ENCODE measurements around the gene TMEM134.

TMEM134 gene

GRCh38 chr11:67449116-67449844, 19.8 kb downstream of the TMEM134 start:
- TF ChIP-seq TAF1 (IDR thresholded peaks at IDR 0.05; ENCODE audit: borderline replicate concordance, insufficient read depth, low read length) (no peak), REST (IDR thresholded peaks at IDR 0.05; ENCODE audit: insufficient read depth in 1 of 2, low read depth in 2 of 2, low read length in 2 of 2) (no peak), FOXP2 (optimal IDR thresholded peaks at IDR 0.05; ENCODE audit: borderline replicate concordance, extremely low read depth, extremely low read length, insufficient read depth) (no peak), SIN3A (IDR thresholded peaks at IDR 0.05; ENCODE audit: borderline replicate concordance, insufficient read depth, low read length) (no peak), POLR2AphosphoS5 (IDR thresholded peaks at IDR 0.05; ENCODE audit: low read depth, low read length) (no peak)

- TF ChIP-seq POLR2AphosphoS5 (IDR thresholded peaks at IDR 0.05; ENCODE audit: low read depth, low read length) = no peak
- no peak for TF ChIP-seq SIN3A (IDR thresholded peaks at IDR 0.05; ENCODE audit: borderline replicate concordance, insufficient read depth, low read length)
- TF ChIP-seq TAF1 (IDR thresholded peaks at IDR 0.05; ENCODE audit: borderline replicate concordance, insufficient read depth, low read length) = no peak
- TF ChIP-seq REST (IDR thresholded peaks at IDR 0.05; ENCODE audit: insufficient read depth in 1 of 2, low read depth in 2 of 2, low read length in 2 of 2) = no peak
Observed at GRCh38 chr11:67448220-67448609, 20.8 kb downstream of the TMEM134 start.

- TF ChIP-seq TAF1 (IDR thresholded peaks at IDR 0.05; ENCODE audit: borderline replicate concordance, insufficient read depth, low read length) = no peak
Observed at GRCh38 chr11:67445515-67445914, 23.5 kb downstream of the TMEM134 start.

- no peak for TF ChIP-seq FOXP2 (optimal IDR thresholded peaks at IDR 0.05; ENCODE audit: borderline replicate concordance, extremely low read depth, extremely low read length, insufficient read depth)
- no peak for TF ChIP-seq TAF1 (IDR thresholded peaks at IDR 0.05; ENCODE audit: borderline replicate concordance, insufficient read depth, low read length)
- TF ChIP-seq SIN3A (IDR thresholded peaks at IDR 0.05; ENCODE audit: borderline replicate concordance, insufficient read depth, low read length) = no peak
- TF ChIP-seq POLR2AphosphoS5 (IDR thresholded peaks at IDR 0.05; ENCODE audit: low read depth, low read length) = peak; percentile 10; the same call in 1 of the 2 replicates
Observed at GRCh38 chr11:67442504-67443404, 26.3 kb downstream of the TMEM134 start.

- TF ChIP-seq TAF1 (IDR thresholded peaks at IDR 0.05; ENCODE audit: borderline replicate concordance, insufficient read depth, low read length) (no peak), REST (IDR thresholded peaks at IDR 0.05; ENCODE audit: insufficient read depth in 1 of 2, low read depth in 2 of 2, low read length in 2 of 2) (no peak), POLR2AphosphoS5 (IDR thresholded peaks at IDR 0.05; ENCODE audit: low read depth, low read length) (peak; percentile 13; the same call in 1 of the 2 replicates), FOXP2 (optimal IDR thresholded peaks at IDR 0.05; ENCODE audit: borderline replicate concordance, extremely low read depth, extremely low read length, insufficient read depth) (no peak)
Observed at GRCh38 chr11:67441731-67442351, 27.2 kb downstream of the TMEM134 start.
